HepG2 (cell line): ENCODE measurements around the gene SETD5. TPM values are rescaled to one million over a fixed set of nuclear protein-coding genes. Genes with fewer than 3 reads are reported as not detected.

Experiments
- ATAC-seq: fragments of 200-7000 bp; cut with Tn5 transposase; 3 replicates; pipeline ENCODE4 v1.9.1; 2020; ENCODE audit warnings: mild to moderate bottlenecking, moderate library complexity
- BruUV-seq: library from RNA; stranded (reverse); fragments of 400-500 nt; replicated peaks from 2 replicates; lab custom pipeline; 2021; lab: Mats Ljungman, UMichigan
- CTCF ChIA-PET: fragments of 300-600 bp; formaldehyde crosslinking; extraction: SDS; loops from one replicate; lab custom pipeline; 2021; ENCODE audit warnings: low total read pairs, inconsistent platforms, low intra/inter-chr PET ratio; lab: Yijun Ruan, JAX
- POLR2A ChIA-PET: fragments of 350-600 bp; sonication (Branson Sonifier 250); formaldehyde crosslinking; loops from one replicate; lab custom pipeline; 2020; ENCODE audit warnings: antibody characterized with exemption, inconsistent platforms; lab: Yijun Ruan, JAX
- DNase-seq: peaks from one replicate; pipeline ENCODE4 v3.0.0-alpha.2; 2015; ENCODE audit warnings: low spot score
- FAIRE-seq: peaks from 3 replicates; lab custom pipeline; 2011; peaks lifted over from hg19 to GRCh38; lab: Jason Lieb, UNC
- H2AFZ ChIP-seq: one replicate; pipeline ENCODE4 v1.6.1; 2011; ENCODE audit warnings: low read length, inconsistent platforms
- H3K27ac ChIP-seq: fragments of 300-600 bp; 3 replicates; pipeline ENCODE4 v1.8.0; 2011; ENCODE audit warnings: mixed run types, mild to moderate bottlenecking, mixed read lengths, low read length, inconsistent platforms; ENCODE audit not compliant: insufficient read depth; ENCODE audit errors: extremely low read length
- H3K27me3 ChIP-seq, 2 experiments: fragments of 200-600 bp in 1 of 2; 2 replicates in 1 of 2; 3 replicates in 1 of 2; pipeline versions ENCODE4 v1.6.0 to v1.8.0; 2011; ENCODE audit warnings: low read length in 2 of 2, mild to moderate bottlenecking in 2 of 2, moderate library complexity in 2 of 2, inconsistent platforms in 1 of 2; ENCODE audit not compliant: insufficient read depth in 2 of 2, control insufficient read depth in 1 of 2
- H3K36me3 ChIP-seq, 2 experiments: fragments of 200-600 bp in 1 of 2; replicated peaks in 1 of 2; 2 replicates in 1 of 2; 3 replicates in 1 of 2; pipeline versions ENCODE4 v1.5.1 to v1.8.0; 2011; ENCODE audit warnings: low read length in 2 of 2, inconsistent platforms in 1 of 2; ENCODE audit not compliant: insufficient read depth in 2 of 2, control insufficient read depth in 1 of 2
- H3K4me1 ChIP-seq: 2 replicates; pipeline ENCODE4 v1.5.1; 2012; ENCODE audit warnings: low read length, inconsistent platforms; ENCODE audit not compliant: insufficient read depth
- H3K4me2 ChIP-seq: 2 replicates; pipeline ENCODE4 v1.6.0; 2011; ENCODE audit warnings: low read depth, low read length, inconsistent platforms
- H3K4me3 ChIP-seq, 3 experiments: fragments of 200-600 bp in 1 of 3; sonication (generic), shearing (Covaris generic) in 1 of 3; replicated peaks in 1 of 3; 2 replicates each; pipeline ENCODE4 v1.5.1; 2011 to 2016; ENCODE audit warnings: low read length in 3 of 3, inconsistent platforms in 2 of 3, low read depth in 2 of 3, mild to moderate bottlenecking in 2 of 3, control low read depth in 1 of 3, mixed read lengths in 1 of 3; ENCODE audit not compliant: insufficient read depth in 1 of 3
- H3K79me2 ChIP-seq: one replicate; pipeline ENCODE4 v1.6.1; 2011; ENCODE audit warnings: low read length, inconsistent platforms; ENCODE audit not compliant: insufficient read depth
- H3K9ac ChIP-seq: 2 replicates; pipeline ENCODE4 v1.6.0; 2011; ENCODE audit warnings: mild to moderate bottlenecking, low read depth, low read length, inconsistent platforms; ENCODE audit not compliant: insufficient read depth
- H3K9me3 ChIP-seq: 2 replicates; pipeline ENCODE4 v1.5.1; 2012; ENCODE audit warnings: mild to moderate bottlenecking, low read length
- H4K20me1 ChIP-seq: 2 replicates; pipeline ENCODE4 v1.6.0; 2011; ENCODE audit warnings: inconsistent platforms, mild to moderate bottlenecking, low read length, moderate library complexity; ENCODE audit not compliant: insufficient read depth
- ATF7 ChIP-seq, 2 experiments: fragments of 450-650 bp in 1 of 2; sonication (generic) in 1 of 2; formaldehyde crosslinking in 1 of 2; IDR thresholded peaks; 2 replicates each; pipeline versions ENCODE4 v1.4.0 to v1.6.1; 2016 to 2020; ENCODE audit warnings: antibody characterized with exemption in 1 of 2, mild to moderate bottlenecking in 1 of 2, missing genetic modification reagents in 1 of 2
- CENPBD1 ChIP-seq: sonication (generic); formaldehyde crosslinking; IDR thresholded peaks from 2 replicates; pipeline ENCODE4 v1.8.0; 2022; ENCODE audit warnings: missing genetic modification reagents, low read depth, mild to moderate bottlenecking, borderline replicate concordance
- KAT7 ChIP-seq: IDR thresholded peaks from 2 replicates; pipeline ENCODE4 v1.6.1; 2018; ENCODE audit warnings: borderline replicate concordance, missing compliant biosample characterization
- MTF1 ChIP-seq: sonication (generic); formaldehyde crosslinking; IDR thresholded peaks from 2 replicates; pipeline ENCODE4 v1.5.0; 2020; ENCODE audit warnings: missing genetic modification reagents
- NFIB ChIP-seq: sonication (generic); formaldehyde crosslinking; IDR thresholded peaks from 2 replicates; pipeline ENCODE4 v1.9.0; 2021; ENCODE audit warnings: missing genetic modification reagents, mild to moderate bottlenecking, borderline replicate concordance
- SAP130 ChIP-seq: IDR thresholded peaks from 2 replicates; pipeline ENCODE4 v1.6.1; 2016; ENCODE audit warnings: low read depth
- SMARCC2 ChIP-seq: fragments of 450-650 bp; IDR thresholded peaks from 2 replicates; pipeline ENCODE4 v1.6.1; 2017; ENCODE audit warnings: antibody characterized with exemption, mild to moderate bottlenecking
- SPEN ChIP-seq: sonication (generic); formaldehyde crosslinking; IDR thresholded peaks from 2 replicates; pipeline ENCODE4 v1.5.1; 2020; ENCODE audit warnings: low read depth, mild to moderate bottlenecking, missing genetic modification reagents
- SRSF4 ChIP-seq: fragments of 200-400 bp; formaldehyde crosslinking; IDR thresholded peaks from one replicate; pipeline ENCODE4 v1.6.1; 2018; ENCODE audit warnings: mild to moderate bottlenecking, low read depth, low read length, moderate library complexity; ENCODE audit not compliant: poor library complexity, severe bottlenecking
- TEAD2 ChIP-seq: sonication (generic); formaldehyde crosslinking; IDR thresholded peaks from 2 replicates; pipeline ENCODE4 v1.9.0; 2021; ENCODE audit warnings: missing genetic modification reagents
- THYN1 ChIP-seq: sonication (generic); formaldehyde crosslinking; IDR thresholded peaks from 2 replicates; pipeline ENCODE4 v1.8.1; 2023; ENCODE audit warnings: low read depth, mild to moderate bottlenecking, moderate library complexity, missing genetic modification reagents, borderline replicate concordance
- ZBTB46 ChIP-seq: sonication (generic); formaldehyde crosslinking; IDR thresholded peaks from 2 replicates; pipeline ENCODE4 v1.4.0; 2020; ENCODE audit warnings: mild to moderate bottlenecking, missing genetic modification reagents, borderline replicate concordance
- ZFP62 ChIP-seq: sonication (generic); formaldehyde crosslinking; IDR thresholded peaks from 2 replicates; pipeline ENCODE4 v1.4.0; 2020; ENCODE audit warnings: missing genetic modification reagents
- ZFP90 ChIP-seq: sonication (generic); formaldehyde crosslinking; IDR thresholded peaks from 2 replicates; pipeline ENCODE4 v1.8.0; 2022; ENCODE audit warnings: missing genetic modification reagents, mild to moderate bottlenecking, inconsistent platforms, borderline replicate concordance
- ZNF251 ChIP-seq: sonication (generic); formaldehyde crosslinking; IDR thresholded peaks from 2 replicates; pipeline ENCODE4 v1.9.0; 2021; ENCODE audit warnings: mild to moderate bottlenecking, missing genetic modification reagents
- ZNF275 ChIP-seq: sonication (generic); formaldehyde crosslinking; IDR thresholded peaks from 2 replicates; pipeline ENCODE4 v1.8.0; 2022; ENCODE audit warnings: missing genetic modification reagents, mild to moderate bottlenecking, inconsistent platforms, borderline replicate concordance
- ZNF552 ChIP-seq: sonication (generic); formaldehyde crosslinking; IDR thresholded peaks from 2 replicates; pipeline ENCODE4 v1.9.0; 2022; ENCODE audit warnings: missing genetic modification reagents, mild to moderate bottlenecking, borderline replicate concordance
- ZNF652 ChIP-seq: IDR thresholded peaks from 2 replicates; pipeline ENCODE4 v1.6.1; 2016; ENCODE audit warnings: low read depth, borderline replicate concordance
- ZNF740 ChIP-seq: sonication (generic); formaldehyde crosslinking; IDR thresholded peaks from 2 replicates; pipeline ENCODE4 v1.4.0; 2020; ENCODE audit warnings: missing genetic modification reagents
- ZUFSP ChIP-seq: sonication (generic); formaldehyde crosslinking; IDR thresholded peaks from 2 replicates; pipeline ENCODE4 v1.9.0; 2021; ENCODE audit warnings: missing genetic modification reagents, mild to moderate bottlenecking, borderline replicate concordance
- WGBS: methylation state at CpG from one replicate; pipeline ENCODE4 v1.1.6; 2017; ENCODE audit warnings: low lambda C conversion rate; 5-methylcytosine and 5-hydroxymethylcytosine counted together
- in situ Hi-C: cut with HindIII; loops from 2 replicates; pipeline ENCODE4 v1.10.0; 2017; ENCODE audit warnings: low pct_unique_long_range_greater_than_20kb; ENCODE audit not compliant: extremely low pct_ligation_motif_present
- intact Hi-C: fragments of 100-400 bp; cut with micrococcal nuclease; formaldehyde crosslinking; loops from one replicate; pipeline ENCODE4 v1.10.0; 2022; ENCODE audit not compliant: unreplicated experiment
- polyA plus RNA-seq, 8 experiments: library from polyadenylated mRNA; depleted of rRNA in 3 of 8; stranded (reverse) in 7 of 8; unstranded in 1 of 8; fragments of >200 nt; fragmentation: Illumina TruSeq in 4 of 8; extraction: Trizol in 4 of 8; gene quantifications; 2 replicates each; pipeline versions ENCODE4 v1.2.1 to v1.2.3, GENCODE V29; 2011 to 2016; ENCODE audit warnings: low read depth in 4 of 8, missing spikeins in 1 of 8, mixed read lengths in 1 of 8; ENCODE audit not compliant: insufficient read depth in 1 of 8
- total RNA-seq, 5 experiments: library from RNA; depleted of rRNA; stranded (reverse); fragments of >200 nt; fragmentation: Illumina TruSeq; extraction: Trizol; gene quantifications; 2 replicates each; pipeline ENCODE4 v1.2.3, GENCODE V29; 2016; ENCODE audit warnings: low read depth in 1 of 5

Gene SETD5
- total and polyA plus RNA-seq, 2 of the 13 experiments (the other 11 are each of a cell fraction or from before 2014, with no cell fraction given): 46.8 to 95.8 TPM

- Histone ChIP-seq H3K27ac (peak overlapping the region; percentile 99), H3K4me2 (peak overlapping the region; percentile 95), H3K9ac (peak overlapping the region; percentile 100; the same call in 1 of the 2 replicates), H3K79me2 (peaks cover 87% of the 10 kb centered on the region), H2AFZ (no peak overlapping the region), H4K20me1 (peaks cover 73% of the 10 kb centered on the region), H3K4me3 (peak overlapping the region; percentile 95 to 100 (median 96); a peak in 5 of 6 replicates), H3K27me3 (no peaks in the 10 kb centered on the region; a peak in 1 of 5 replicates), H3K4me1 (peaks cover 60% of the 10 kb centered on the region), H3K36me3 (peaks cover 0 to 3% of the 10 kb centered on the region in 2 experiments; a peak in 1 of 5 replicates), H3K9me3 (no peaks in the 10 kb centered on the region)
- no peak for FAIRE-seq
- ChIA-PET CTCF (no interaction called here), POLR2A (no interaction called here)
- no TSS peak for BruUV-seq
- no peak for DNase-seq
- ATAC-seq: no peak
- WGBS: 9% methylated on average over 3 of the region's 3 CpGs
- intact Hi-C loops: no loop called here
- in situ Hi-C loops: no loop called here
- TF ChIP-seq ZUFSP (CRISPR knock-in tag) (no peak), SMARCC2 (no peak), ATF7 (IDR thresholded peaks at IDR 0.05) (no peak), ATF7 (CRISPR knock-in tag; IDR thresholded peaks at IDR 0.05) (no peak), KAT7 (CRISPR knock-in tag) (0 out of 2 replicates have a peak, but pooled peaks have one; percentile 25), ZNF552 (CRISPR knock-in tag) (no peak), ZBTB46 (CRISPR knock-in tag) (no peak), NFIB (CRISPR knock-in tag) (no peak), TEAD2 (CRISPR knock-in tag) (no peak), ZNF251 (CRISPR knock-in tag) (no peak), SRSF4 (no peak), SPEN (CRISPR knock-in tag) (no peak), ZNF275 (CRISPR knock-in tag) (no peak), ZNF652 (CRISPR knock-in tag) (no peak), CENPBD1 (CRISPR knock-in tag) (no peak), THYN1 (CRISPR knock-in tag) (no peak), MTF1 (no peak), ZFP90 (CRISPR knock-in tag) (no peak), SAP130 (CRISPR knock-in tag) (0 out of 2 replicates have a peak, but pooled peaks have one; percentile 7), ZNF740 (CRISPR knock-in tag) (no peak), ZFP62 (CRISPR knock-in tag) (no peak)
Observed at GRCh38 chr3:9400616-9401015, 3.2 kb downstream of the SETD5 start.
